Body of pancreas (tissue), 4 donors: ENCODE measurements around the gene MAGI1. TPM values are rescaled to one million over a fixed set of nuclear protein-coding genes. Genes with fewer than 3 reads are reported as not detected.

Experiments
- ATAC-seq: fragments of 150-250 bp; one replicate; pipeline ENCODE4 v1.9.1; 2016
- DNase-seq, 4 donors: peaks; one replicate each; pipeline ENCODE4 v3.0.0-alpha.2; 2019
- H3K27ac ChIP-seq, 4 donors: fragments of 200-600 bp; sonication (generic); 1 replicate in 3 of 4; 2 replicates in 1 of 4; pipeline versions ENCODE4 v1.5.1 to v1.6.1; 2016 to 2019; ENCODE audit warnings: mild to moderate bottlenecking in 1 of 4, mixed read lengths in 1 of 4, moderate library complexity in 1 of 4
- H3K27me3 ChIP-seq, 2 donors: fragments of 200-600 bp; sonication (generic); one replicate each; pipeline ENCODE4 v1.6.0; 2016; ENCODE audit warnings: mild to moderate bottlenecking in 1 of 2
- H3K36me3 ChIP-seq, 2 donors: fragments of 200-600 bp; sonication (generic); replicated peaks in 1 of 2; 2 replicates each; pipeline ENCODE4 v1.5.1; 2016; ENCODE audit warnings: low read depth in 2 of 2; ENCODE audit not compliant: insufficient read depth in 1 of 2
- H3K4me1 ChIP-seq: fragments of 200-600 bp; sonication (generic); one replicate; pipeline ENCODE4 v1.6.0; 2016
- H3K4me3 ChIP-seq, 2 donors: fragments of 200-600 bp; sonication (generic); 1 replicate in 1 of 2; 2 replicates in 1 of 2; pipeline ENCODE4 v1.5.1; 2016 to 2019
- H3K9me3 ChIP-seq, 3 donors: fragments of 200-600 bp; sonication (generic); 1 replicate in 2 of 3; 2 replicates in 1 of 3; pipeline ENCODE4 v1.5.1; 2016
- POLR2A ChIP-seq, 3 donors: fragments of 450-650 bp; IDR thresholded peaks; one replicate each; pipeline ENCODE4 v1.6.1; 2016; ENCODE audit warnings: antibody characterized with exemption in 3 of 3, mild to moderate bottlenecking in 2 of 3
- WGBS, 2 donors: methylation state at CpG; one replicate each; pipeline ENCODE4 v1.1.5; 2017; 5-methylcytosine and 5-hydroxymethylcytosine counted together
- intact Hi-C: fragments of 100-400 bp; cut with DNase I; formaldehyde crosslinking; loops from one replicate; pipeline ENCODE4 v1.15.1; 2023
- total RNA-seq, 2 donors: library from RNA; depleted of rRNA; stranded (reverse); fragments of >200 nt; gene quantifications; one replicate each; pipeline ENCODE4 v1.1.0, GENCODE V29; 2016
- TF ChIP-seq, protein P1 (sequence below), 7 experiments: fragments of 450-650 bp in 4 of 7; fragments of 200-600 bp in 3 of 7; sonication (generic) in 3 of 7; IDR thresholded peaks; one replicate each; pipeline ENCODE4 v1.5.1; 2016 to 2019; ENCODE audit warnings: antibody characterized with exemption in 7 of 7

MAGI1 gene
- total RNA-seq, 2 donors from 2014 or later = 44.2 to 63.6 TPM

- intact Hi-C loops = no loop called here
- no peaks in the 10 kb centered on the region for H3K36me3 ChIP-seq
- H3K4me1 ChIP-seq = no peaks in the 10 kb centered on the region
- ATAC-seq (no peak), DNase-seq (no peak)
- H3K27me3 ChIP-seq = no peaks in the 10 kb centered on the region
- no peak for TF ChIP-seq POLR2A (IDR thresholded peaks at IDR 0.05)
- TF ChIP-seq, protein P1, sequence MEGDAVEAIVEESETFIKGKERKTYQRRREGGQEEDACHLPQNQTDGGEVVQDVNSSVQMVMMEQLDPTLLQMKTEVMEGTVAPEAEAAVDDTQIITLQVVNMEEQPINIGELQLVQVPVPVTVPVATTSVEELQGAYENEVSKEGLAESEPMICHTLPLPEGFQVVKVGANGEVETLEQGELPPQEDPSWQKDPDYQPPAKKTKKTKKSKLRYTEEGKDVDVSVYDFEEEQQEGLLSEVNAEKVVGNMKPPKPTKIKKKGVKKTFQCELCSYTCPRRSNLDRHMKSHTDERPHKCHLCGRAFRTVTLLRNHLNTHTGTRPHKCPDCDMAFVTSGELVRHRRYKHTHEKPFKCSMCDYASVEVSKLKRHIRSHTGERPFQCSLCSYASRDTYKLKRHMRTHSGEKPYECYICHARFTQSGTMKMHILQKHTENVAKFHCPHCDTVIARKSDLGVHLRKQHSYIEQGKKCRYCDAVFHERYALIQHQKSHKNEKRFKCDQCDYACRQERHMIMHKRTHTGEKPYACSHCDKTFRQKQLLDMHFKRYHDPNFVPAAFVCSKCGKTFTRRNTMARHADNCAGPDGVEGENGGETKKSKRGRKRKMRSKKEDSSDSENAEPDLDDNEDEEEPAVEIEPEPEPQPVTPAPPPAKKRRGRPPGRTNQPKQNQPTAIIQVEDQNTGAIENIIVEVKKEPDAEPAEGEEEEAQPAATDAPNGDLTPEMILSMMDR (IDR thresholded peaks at IDR 0.05) = no peak
- 92 to 96% methylated on average over 10 of the region's 10 CpGs for WGBS, 2 donors
- no peak overlapping the region for H3K4me3 ChIP-seq
- H3K27ac ChIP-seq = no peak overlapping the region
- H3K9me3 ChIP-seq = no peaks in the 10 kb centered on the region
These were observed 479.1 kb downstream of the MAGI1 start for GRCh38 chr3:65559643-65560042.

GRCh38 chr3:65558826-65559225 is 479.9 kb downstream of the MAGI1 start:
- intact Hi-C loops = no loop called here
- no peak for DNase-seq
- no peak for TF ChIP-seq POLR2A (IDR thresholded peaks at IDR 0.05)
- TF ChIP-seq, protein P1 (IDR thresholded peaks at IDR 0.05) = no peak
- Histone ChIP-seq H3K27me3 (no peaks in the 10 kb centered on the region), H3K9me3 (no peaks in the 10 kb centered on the region), H3K4me3 (no peak overlapping the region), H3K36me3 (no peaks in the 10 kb centered on the region), H3K27ac (no peak overlapping the region), H3K4me1 (no peaks in the 10 kb centered on the region)
- no peak for ATAC-seq
- 79 to 83% methylated on average over 1 of the region's 1 CpG for WGBS, 2 donors

- ATAC-seq (no peak), DNase-seq (no peak)
- no peak overlapping the region for H3K27ac ChIP-seq
- intact Hi-C loops = no loop called here
- no peaks in the 10 kb centered on the region for H3K27me3 ChIP-seq
- no peak overlapping the region for H3K4me3 ChIP-seq
- H3K4me1 ChIP-seq = no peaks in the 10 kb centered on the region
- TF ChIP-seq, protein P1 (IDR thresholded peaks at IDR 0.05) = no peak
- no peak for TF ChIP-seq POLR2A (IDR thresholded peaks at IDR 0.05)
- no peaks in the 10 kb centered on the region for H3K9me3 ChIP-seq
- 68 to 70% methylated on average over 6 of the region's 6 CpGs for WGBS, 2 donors
- H3K36me3 ChIP-seq = no peaks in the 10 kb centered on the region
These were observed 480.7 kb downstream of the MAGI1 start for GRCh38 chr3:65557899-65558564.

DNA sequence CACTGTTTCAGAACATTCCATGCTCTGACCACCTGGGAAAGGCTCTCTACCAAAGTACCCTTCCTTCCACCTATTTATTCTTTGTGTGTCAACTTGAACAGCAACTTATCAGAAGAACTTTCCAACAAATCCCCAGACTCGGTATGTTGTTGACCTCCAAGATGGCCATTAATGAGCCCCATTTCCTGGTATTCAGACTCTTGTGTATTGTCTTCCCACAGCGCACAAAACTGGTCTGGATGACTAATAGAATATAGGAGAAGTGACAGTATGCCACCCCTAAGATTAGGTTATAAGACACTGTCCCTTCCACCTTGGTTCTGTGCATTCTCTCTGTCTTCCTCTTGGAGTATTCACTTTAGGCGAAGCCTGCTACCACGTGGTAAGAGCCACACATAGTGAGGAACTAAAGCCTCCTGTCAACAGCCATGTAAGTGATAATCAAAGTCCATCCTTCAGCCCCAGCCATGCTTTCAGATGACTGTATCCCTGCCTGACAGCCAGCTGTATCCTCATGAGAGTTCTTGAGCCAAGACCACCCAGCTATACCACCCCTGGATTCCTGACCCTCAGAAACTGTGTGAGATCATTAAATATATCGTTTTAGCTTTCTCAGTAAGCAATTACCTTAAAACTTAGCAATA is 481.7 kb downstream of the MAGI1 start:
- no peaks in the 10 kb centered on the region for H3K27me3 ChIP-seq
- H3K36me3 ChIP-seq = no peaks in the 10 kb centered on the region
- DNase-seq (no peak), ATAC-seq (no peak)
- no peak overlapping the region for H3K4me3 ChIP-seq
- no peak overlapping the region for H3K27ac ChIP-seq
- WGBS, 2 donors = 75 to 80% methylated on average over 5 of the region's 5 CpGs
- TF ChIP-seq, protein P1 (IDR thresholded peaks at IDR 0.05) = no peak
- TF ChIP-seq POLR2A (IDR thresholded peaks at IDR 0.05) = no peak
- no peaks in the 10 kb centered on the region for H3K4me1 ChIP-seq
- intact Hi-C loops = no loop called here
- no peaks in the 10 kb centered on the region for H3K9me3 ChIP-seq

GRCh38 chr3:65552434-65552833 is 486.3 kb downstream of the MAGI1 start:
- TF ChIP-seq, protein P1 (IDR thresholded peaks at IDR 0.05) = no peak
- TF ChIP-seq POLR2A (IDR thresholded peaks at IDR 0.05) = no peak
- DNase-seq = no peak

More at GRCh38 chr3:65552434-65552833, 486.3 kb downstream of the MAGI1 start:
- Histone ChIP-seq H3K9me3 (no peaks in the 10 kb centered on the region), H3K27me3 (no peaks in the 10 kb centered on the region), H3K4me1 (peaks cover 17% of the 10 kb centered on the region), H3K36me3 (no peaks in the 10 kb centered on the region), H3K27ac (no peak overlapping the region), H3K4me3 (no peak overlapping the region)
- WGBS, 2 donors = 96 to 100% methylated on average over 1 of the region's 1 CpG
- intact Hi-C loops = no loop called here
- no peak for ATAC-seq
